GM19099 (cell line): ENCODE measurements around the gene GRK1.

ENCODE experiments used
- POLR2A ChIP-seq: IDR thresholded peaks from 3 replicates; pipeline ENCODE4 v1.6.1; 2011; ENCODE audit warnings: low read depth; ENCODE audit not compliant: insufficient read length; ENCODE audit errors: extremely low read depth

Gene GRK1

DNA sequence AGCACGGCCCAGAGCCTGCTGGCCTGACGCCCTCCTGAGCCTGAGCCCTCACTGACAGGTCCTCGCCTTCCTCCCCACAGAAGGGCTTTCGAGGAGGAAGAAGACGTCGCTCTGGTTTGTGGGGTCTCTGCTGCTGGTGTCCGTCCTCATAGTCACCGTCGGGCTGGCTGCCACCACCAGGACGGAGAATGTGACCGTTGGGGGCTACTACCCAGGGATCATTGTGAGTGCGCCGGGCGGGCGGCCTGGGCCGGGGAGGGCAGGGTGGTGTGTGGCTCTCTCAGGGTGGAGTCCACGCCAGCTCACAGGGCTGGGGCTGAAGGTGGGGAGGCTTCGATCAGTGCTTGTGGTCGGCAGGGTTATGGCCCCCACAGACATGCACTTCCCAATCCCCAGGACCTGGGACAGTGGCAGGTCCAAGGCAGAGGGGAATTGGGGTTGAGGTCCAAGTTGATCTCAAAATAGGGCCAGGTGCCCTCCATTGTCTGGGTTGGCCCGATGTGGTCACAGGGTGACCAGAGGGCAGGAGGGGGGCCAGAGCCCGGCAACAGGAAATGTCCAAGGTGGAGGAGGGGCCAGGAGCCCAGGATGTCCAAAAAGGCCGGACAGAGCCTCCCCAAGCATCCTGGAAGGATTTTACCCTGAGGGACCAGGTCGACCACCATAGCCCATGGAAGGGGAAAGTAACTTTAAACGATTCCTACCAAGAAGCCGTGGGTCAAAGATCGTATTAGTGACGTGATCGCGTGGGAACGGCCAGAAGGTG lies 99.2 kb downstream of the GRK1 start:
- no peak for TF ChIP-seq POLR2A

DNA sequence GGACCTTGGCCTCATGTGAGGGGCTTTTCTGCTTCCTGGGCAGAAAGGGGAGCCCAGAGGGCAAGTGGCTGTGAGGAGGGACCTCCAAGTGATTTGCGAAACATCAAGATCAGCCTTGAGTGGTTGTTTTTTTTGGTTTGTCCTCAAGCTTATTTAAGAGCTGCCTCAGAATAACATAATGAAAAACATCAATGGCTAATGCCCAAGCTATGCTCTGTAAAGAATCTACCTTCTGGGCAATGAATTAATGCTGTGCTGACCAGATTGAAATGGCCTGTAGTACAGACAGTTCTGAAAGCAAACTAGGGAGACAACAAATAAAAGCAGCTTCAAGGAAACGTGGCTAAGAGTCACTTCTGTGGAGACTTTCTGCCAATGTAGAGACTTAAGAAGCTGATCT lies 100.3 kb downstream of the GRK1 start:
- no peak for TF ChIP-seq POLR2A

DNA sequence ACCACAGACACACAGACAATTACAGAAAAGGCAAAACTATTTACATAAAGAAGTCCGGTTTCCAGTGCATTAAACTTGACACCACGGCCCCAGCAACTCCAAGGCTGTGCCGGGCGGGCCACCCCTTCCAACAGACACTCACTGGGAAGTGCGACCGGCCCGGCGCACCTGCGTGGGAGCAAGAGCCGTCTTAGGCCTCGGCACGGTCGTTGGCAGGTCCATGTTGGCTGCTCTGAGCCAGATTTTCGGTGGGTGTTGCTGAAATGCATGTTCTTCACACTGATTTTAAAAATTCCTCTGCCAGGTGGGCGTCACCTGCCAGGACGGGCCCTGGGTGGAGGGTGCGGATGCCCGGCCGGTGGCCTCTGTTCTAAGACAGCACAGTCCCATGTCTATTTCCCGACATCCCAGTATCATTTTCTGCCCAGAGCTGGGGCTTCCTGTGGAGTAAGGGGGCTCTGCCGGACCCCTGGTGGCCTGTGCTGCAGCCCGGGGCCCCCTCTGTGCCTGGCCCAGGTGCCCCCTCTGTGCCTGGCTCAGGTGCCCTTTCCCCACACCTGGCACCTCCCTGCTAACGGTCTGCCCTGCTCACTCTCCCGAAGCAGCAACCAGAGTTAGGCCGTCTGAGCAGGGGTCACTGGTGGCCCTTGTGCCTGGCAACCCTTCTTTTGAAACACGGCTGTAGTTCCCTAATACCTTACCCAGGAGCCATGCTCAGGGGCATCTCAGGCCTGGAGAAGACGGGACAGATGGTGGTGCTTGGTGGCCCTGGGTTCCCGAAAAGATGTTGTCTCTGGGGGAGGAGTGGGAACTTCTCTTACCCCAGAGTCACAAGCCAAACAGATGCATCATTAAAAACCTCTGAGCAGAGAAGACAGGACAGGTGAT lies 101.2 kb downstream of the GRK1 start:
- TF ChIP-seq POLR2A, result no peak

DNA sequence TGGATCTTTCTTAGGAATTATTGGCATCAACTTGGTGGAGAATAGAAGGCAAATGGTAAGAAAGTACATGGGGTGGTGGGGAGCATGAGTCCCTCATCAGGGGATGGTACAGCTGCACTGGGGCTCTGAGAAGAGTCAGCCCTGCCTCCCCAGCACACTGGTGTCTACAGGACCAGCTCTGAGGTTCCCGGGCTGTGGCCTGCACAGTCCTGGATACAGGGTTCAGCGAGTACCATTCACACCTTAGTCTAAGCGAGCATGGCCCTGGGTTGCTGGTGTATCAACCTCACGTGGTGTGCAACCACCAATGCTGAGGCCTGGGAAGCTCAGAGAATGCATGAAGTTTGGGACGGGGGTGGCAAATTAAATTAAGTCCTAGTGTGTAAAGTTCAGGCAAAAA lies 102.1 kb downstream of the GRK1 start:
- TF ChIP-seq POLR2A, result no peak

DNA sequence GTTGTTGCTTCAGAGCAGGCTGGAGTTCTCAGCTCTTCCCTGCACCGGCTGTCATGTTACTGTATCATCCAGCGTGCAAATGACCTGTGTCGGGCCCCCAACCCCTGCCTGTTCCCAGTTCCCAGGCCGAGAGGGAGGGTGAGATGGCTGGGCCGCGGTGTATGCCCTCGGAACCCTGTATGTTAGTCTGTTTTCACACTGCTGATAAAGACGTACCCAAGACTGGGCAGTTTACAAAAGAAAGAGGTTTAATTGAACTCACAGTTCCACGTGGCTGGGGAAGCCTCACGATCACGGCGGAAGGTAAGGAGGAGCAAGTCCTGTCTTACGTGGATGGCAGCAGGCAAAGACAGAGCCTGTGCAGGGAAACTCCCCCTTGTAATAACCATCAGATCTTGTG lies 102.9 kb downstream of the GRK1 start:
- no peak for TF ChIP-seq POLR2A

DNA sequence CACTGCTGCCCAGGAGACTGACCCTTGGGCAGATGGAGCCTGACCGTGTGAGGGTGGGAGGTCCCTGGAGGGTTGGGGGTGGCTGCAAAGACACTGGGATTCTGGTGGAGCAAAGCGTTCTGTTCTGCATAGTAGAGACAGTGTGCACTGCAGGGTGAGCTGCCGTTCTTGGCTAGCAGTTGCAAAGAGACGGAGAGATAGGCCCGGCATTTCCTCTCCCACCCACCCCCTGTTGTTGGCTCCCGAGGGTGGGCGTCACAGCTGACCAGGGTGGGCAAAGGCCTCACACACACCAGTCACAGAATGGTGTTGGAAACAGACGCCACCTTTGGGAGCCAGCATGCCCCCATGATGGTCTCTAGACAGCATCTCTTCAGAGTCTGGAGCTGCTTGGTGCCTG lies 103.4 kb downstream of the GRK1 start:
- no peak for TF ChIP-seq POLR2A

DNA sequence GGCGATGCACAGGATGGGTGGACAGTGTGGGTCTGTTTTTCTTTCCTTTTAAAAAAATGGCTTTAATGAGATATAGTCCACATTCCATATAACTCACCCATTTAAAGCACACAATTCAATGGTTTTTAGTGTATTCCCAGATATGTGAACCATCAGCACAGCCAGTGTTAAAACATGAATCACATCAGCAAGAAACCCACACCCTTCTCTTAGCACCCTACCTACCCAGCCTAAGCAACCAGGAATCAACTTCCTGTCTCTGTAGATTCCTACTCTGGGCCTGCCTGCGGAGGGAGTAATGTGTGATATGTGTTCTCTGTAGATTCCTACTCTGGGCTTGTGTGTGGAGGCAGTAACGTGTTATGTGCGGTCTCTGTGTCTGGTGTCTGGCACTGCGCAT lies 103.9 kb downstream of the GRK1 start:
- TF ChIP-seq POLR2A, result no peak

DNA sequence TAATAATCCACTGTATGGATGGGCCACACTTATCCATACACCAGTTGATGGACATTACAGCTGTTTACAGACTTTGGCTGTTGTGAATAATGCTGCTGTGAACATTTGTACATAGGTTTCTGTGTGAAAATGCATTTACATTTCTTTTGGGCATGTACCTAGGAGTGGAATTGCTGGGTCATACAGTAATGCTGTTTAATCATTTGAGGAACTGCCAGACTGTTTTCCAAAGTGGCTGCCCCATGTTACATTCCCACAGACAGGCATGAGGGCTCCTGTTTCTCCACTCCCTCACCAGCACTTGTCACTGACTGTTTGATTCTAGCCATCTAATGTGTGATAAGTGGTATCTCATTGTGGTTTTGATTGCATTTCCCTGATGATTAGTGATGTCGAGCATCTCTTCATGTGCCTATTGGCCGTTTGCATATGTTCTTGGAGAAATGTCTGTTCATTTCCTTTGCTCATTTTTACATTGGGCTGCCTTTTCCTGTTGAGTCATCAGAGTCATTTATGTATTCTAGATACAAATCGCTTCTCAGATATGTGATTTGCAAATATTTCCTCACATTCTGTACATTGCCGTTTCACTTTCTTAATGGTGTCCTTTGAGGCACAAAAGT lies 104.8 kb downstream of the GRK1 start:
- no peak for TF ChIP-seq POLR2A

DNA sequence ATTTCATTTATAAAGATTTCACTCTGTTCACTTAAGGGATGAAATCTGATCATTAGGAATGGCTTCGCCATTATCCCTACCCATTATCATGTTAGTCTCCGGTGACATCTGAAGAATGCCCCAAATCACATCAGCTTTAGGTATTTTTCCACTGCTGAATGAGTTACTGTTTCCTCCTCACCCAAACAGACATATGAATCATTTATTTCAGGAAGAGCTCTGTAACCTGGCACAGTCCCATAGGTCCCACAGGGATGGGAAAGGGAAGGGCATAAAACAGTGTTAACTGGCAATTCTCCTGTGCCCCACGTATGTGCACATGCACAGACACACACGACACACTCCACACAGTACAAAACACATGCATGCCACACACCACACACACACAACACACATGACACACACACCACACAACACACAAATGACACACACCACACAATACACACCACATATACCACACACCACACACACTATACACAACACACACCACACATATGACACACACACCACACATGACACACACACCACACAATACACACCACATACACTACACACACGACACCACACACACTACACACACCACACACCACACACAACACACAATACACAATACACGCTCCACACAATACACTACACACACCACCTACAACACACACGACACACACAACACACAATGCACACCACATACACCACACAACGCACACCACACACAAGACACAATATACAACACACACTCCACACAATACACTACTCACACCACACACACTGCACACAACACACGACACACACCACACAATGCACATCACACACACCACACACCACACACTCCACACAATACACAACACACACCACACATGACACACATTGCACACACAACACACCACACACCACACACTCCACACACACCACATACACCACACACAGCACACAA lies 107.4 kb downstream of the GRK1 start:
- TF ChIP-seq POLR2A, result no peak

DNA sequence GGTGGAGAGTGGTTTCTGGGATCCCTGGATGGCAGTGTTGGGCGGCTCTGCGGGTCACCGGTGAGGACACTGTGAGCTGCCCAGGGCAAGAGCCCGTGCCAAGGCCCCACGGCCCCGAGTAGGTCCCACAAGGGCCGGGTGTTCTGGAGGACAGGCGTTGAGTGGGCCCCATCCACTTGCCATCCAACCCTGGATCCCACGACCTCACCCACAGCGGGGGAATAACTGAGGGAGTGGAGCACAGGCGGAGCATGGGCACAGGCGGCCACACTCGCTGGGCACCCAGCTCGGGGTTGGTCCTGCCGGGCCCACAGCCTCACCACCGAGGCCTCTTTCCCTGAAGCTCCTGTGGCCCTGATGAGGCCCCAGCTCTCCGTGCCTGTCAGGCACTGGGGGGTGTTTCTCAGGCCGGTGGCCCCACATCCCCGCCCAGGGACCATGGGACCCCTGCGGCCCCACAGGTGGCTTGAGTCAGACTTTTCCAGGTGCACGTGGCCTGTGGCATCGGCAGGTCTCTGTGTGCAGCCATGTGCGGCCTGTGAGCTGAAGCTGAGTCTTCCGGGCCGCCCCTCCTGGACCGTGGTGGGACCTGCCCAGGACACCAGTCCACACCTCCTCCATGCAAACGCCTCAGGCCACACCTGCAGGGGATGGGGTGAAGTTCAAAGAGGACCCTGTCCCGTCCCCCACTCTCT lies 108.6 kb downstream of the GRK1 start:
- TF ChIP-seq POLR2A, result no peak

DNA sequence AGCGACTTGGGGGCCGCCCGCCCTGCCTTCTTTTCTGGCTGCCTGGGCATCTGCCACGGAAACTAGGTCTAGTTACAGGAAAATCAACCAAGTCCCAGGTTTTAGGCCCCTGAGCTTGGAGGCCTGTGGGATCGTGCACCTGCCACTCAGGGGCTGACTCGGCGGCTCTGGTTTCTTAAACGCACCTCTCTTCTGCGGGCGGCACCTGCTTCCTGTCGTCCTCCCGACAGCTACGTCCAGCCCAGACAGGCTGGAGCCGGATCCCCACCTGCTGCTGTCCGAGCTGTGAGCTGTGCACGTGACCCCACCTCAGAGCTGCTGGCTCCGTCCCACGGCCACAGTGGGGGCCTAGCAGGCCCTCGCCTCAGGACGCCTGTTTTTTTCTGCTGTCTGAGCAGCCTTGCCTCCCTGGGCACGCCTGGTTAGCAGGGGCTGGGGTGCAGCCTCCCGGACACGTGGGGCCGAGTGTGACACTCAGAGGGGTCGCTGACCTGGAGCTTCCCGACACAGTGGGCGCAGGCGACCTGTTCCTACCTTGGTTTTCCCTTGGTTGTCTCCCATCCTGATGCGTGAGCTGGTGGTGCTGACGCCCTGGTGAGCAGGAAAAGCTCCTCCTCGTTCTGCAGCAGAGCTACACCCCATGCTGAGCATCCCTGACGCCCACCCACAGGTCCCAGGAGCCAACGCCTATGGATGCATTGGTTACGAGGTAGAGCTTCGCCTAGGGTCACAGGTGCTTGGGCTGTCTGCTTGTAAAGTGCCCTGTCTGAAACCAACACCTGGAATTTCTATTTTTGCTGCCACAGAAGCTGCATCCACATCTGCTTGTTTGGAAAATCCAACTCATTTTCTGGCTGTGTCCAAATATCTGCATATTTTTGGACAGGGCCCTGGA lies 109.5 kb downstream of the GRK1 start:
- no peak for TF ChIP-seq POLR2A

DNA sequence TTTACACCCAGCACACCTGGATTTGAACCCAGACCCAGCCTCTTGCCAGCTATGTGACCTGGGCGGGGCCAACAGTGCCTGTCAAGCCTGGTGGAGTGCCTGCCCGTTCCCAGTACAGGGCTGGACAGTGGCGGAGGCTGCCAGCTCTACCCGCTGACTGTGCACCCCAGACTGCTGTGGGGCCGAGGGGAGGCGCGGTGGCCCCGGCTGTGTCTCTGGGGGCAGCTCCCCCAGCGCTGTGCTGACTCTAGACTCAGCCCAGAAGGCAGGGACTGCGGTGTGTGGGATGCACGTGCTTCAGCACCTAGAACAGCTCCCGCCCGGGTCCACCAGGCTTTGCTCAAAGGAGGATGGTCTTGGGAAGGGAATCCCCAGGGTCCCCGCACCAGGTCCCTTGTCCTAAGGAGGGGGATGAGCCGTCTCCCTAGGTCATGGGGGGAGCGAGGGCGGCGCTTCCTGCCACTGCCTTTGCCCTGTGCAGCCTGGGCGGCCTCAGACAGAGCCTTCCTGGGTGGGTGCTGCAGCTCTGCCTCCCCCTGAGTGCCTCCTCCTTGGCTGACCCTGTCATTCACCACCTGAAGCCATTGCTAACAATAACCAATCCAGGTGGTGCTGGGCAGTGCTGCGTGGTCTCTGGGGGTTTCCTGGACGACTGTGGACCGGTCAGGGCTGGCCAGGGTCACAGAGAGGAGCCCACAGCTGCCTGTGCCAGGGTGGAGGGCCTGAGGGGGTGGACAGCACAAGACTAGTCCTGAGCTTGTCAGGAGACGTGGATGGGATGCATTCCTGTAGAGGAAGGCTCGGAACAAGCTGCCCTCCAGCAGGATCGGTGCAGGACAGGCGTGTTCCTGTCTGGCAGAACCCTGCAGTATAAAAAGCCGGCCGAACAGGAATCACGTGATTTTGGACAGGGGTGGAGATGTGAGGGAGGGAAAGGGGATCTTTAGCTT lies 110.6 kb downstream of the GRK1 start:
- TF ChIP-seq POLR2A, result no peak
